Sigmoid colon (tissue), 4 donors: ENCODE data around the gene ARHGAP30.

Experiments used
- CTCF ChIP-seq, 4 experiments: fragments of 450-650 bp in 3 of 4; fragments of 200-600 bp in 1 of 4; IDR thresholded peaks; one replicate each; pipeline ENCODE4 v1.5.1; 2016 to 2019; ENCODE audit warnings: antibody characterized with exemption in 4 of 4, mild to moderate bottlenecking in 3 of 4, moderate library complexity in 2 of 4
- POLR2A ChIP-seq, 2 donors: fragments of 450-650 bp; IDR thresholded peaks; one replicate each; pipeline ENCODE4 v1.6.1; 2016; ENCODE audit warnings: antibody characterized with exemption in 2 of 2, mild to moderate bottlenecking in 2 of 2, moderate library complexity in 2 of 2
- POLR2AphosphoS5 ChIP-seq, 4 donors: sonication (generic); formaldehyde crosslinking; IDR thresholded peaks; one replicate each; pipeline ENCODE4 v1.6.1; 2017; ENCODE audit warnings: antibody characterized with exemption in 4 of 4

- TF ChIP-seq CTCF (IDR thresholded peaks at IDR 0.05) (no peak), POLR2A (IDR thresholded peaks at IDR 0.05) (no peak), POLR2AphosphoS5 (IDR thresholded peaks at IDR 0.05) (no peak)
Observed at GRCh38 chr1:161096015-161096414, 26.3 kb upstream of the ARHGAP30 start.
